SK-N-SH (cell line): ENCODE data around the gene SFXN5. TPM values are rescaled to one million over a fixed set of nuclear protein-coding genes. Genes with fewer than 3 reads are reported as not detected.

Source experiments
- CTCF ChIA-PET: fragments of 300-600, 350-600 bp; formaldehyde crosslinking; extraction: SDS; loops from one replicate; lab custom pipeline; 2021; lab: Yijun Ruan, JAX
- POLR2A ChIA-PET: fragments of 350-600 bp; sonication (Branson Sonifier 250); formaldehyde crosslinking; extraction: SDS; loops from one replicate; lab custom pipeline; 2020; ENCODE audit warnings: antibody characterized with exemption, inconsistent platforms; lab: Yijun Ruan, JAX
- DNase-seq: peaks from one replicate; pipeline ENCODE4 v3.0.0; 2012
- H2AFZ ChIP-seq: fragments of 200-600 bp; sonication (generic); 2 replicates; pipeline ENCODE4 v1.8.1; 2016; ENCODE audit warnings: antibody characterized with exemption, mild to moderate bottlenecking, low read depth
- H3F3A ChIP-seq: fragments of 200-600 bp; sonication (generic); replicated peaks from 2 replicates; pipeline ENCODE3; 2016; ENCODE audit warnings: antibody characterized with exemption, mild to moderate bottlenecking; ENCODE audit not compliant: insufficient read depth
- H3K27ac ChIP-seq, 2 experiments: fragments of 200-500 bp in 1 of 2; fragments of 200-600 bp in 1 of 2; sonication (Bioruptor generic) in 1 of 2; sonication (generic), shearing (Covaris generic) in 1 of 2; 2 replicates each; pipeline versions ENCODE4 v1.5.1 to v1.6.1; 2014 to 2016; ENCODE audit warnings: low read depth in 2 of 2, inconsistent platforms in 1 of 2, low read length in 1 of 2, mild to moderate bottlenecking in 1 of 2, mixed read lengths in 1 of 2
- H3K27me3 ChIP-seq: fragments of 200-600 bp; sonication (generic), shearing (Covaris generic); 2 replicates; pipeline ENCODE4 v1.6.1; 2016; ENCODE audit warnings: mixed run types; ENCODE audit not compliant: insufficient read depth
- H3K36me3 ChIP-seq, 2 experiments: fragments of 200-500 bp in 1 of 2; fragments of 200-600 bp in 1 of 2; sonication (Bioruptor generic) in 1 of 2; sonication (generic) in 1 of 2; replicated peaks in 1 of 2; 2 replicates each; pipeline versions ENCODE3 to v1.5.1; 2014 to 2016; ENCODE audit warnings: low read length in 1 of 2, mild to moderate bottlenecking in 1 of 2; ENCODE audit not compliant: insufficient read depth in 2 of 2, control insufficient read depth in 1 of 2
- H3K4me1 ChIP-seq, 2 experiments: fragments of 200-500 bp in 1 of 2; fragments of 200-600 bp in 1 of 2; sonication (Bioruptor generic) in 1 of 2; sonication (generic), shearing (Covaris generic) in 1 of 2; 2 replicates each; pipeline versions ENCODE4 v1.5.1 to v1.6.1; 2014 to 2016; ENCODE audit warnings: low read depth in 1 of 2, low read length in 1 of 2, mixed run types in 1 of 2; ENCODE audit not compliant: insufficient read depth in 2 of 2, control insufficient read depth in 1 of 2
- H3K4me2 ChIP-seq: fragments of 200-600 bp; sonication (generic), shearing (Covaris generic); 2 replicates; pipeline ENCODE4 v1.6.1; 2017; ENCODE audit warnings: mixed run types
- H3K4me3 ChIP-seq, 2 experiments: fragments of 200-500 bp in 1 of 2; fragments of 200-600 bp in 1 of 2; sonication (Bioruptor generic) in 1 of 2; sonication (generic), shearing (Covaris generic) in 1 of 2; 2 replicates each; pipeline versions ENCODE4 v1.5.1 to v1.8.1; 2014 to 2016; ENCODE audit warnings: low read depth in 2 of 2, inconsistent platforms in 1 of 2, low read length in 1 of 2, mild to moderate bottlenecking in 1 of 2, mixed read lengths in 1 of 2, moderate library complexity in 1 of 2
- H3K79me2 ChIP-seq: fragments of 200-600 bp; sonication (generic); 2 replicates; pipeline ENCODE4 v1.8.1; 2017; ENCODE audit warnings: mild to moderate bottlenecking; ENCODE audit not compliant: insufficient read depth
- H3K9ac ChIP-seq: fragments of 200-600 bp; sonication (generic); 2 replicates; pipeline ENCODE4 v1.6.1; 2017; ENCODE audit warnings: mixed run types
- H3K9me2 ChIP-seq: fragments of 200-600 bp; sonication (generic); 2 replicates; pipeline ENCODE4 v1.6.1; 2017; ENCODE audit warnings: mixed run types
- H3K9me3 ChIP-seq: fragments of 200-600 bp; sonication (generic); 2 replicates; pipeline ENCODE4 v1.6.1; 2017; ENCODE audit warnings: mixed run types, mild to moderate bottlenecking, moderate library complexity
- H4K20me1 ChIP-seq: fragments of 200-600 bp; sonication (generic); 2 replicates; pipeline ENCODE4 v1.6.1; 2017; ENCODE audit warnings: mild to moderate bottlenecking, mixed run types; ENCODE audit not compliant: insufficient read depth
- CTCF ChIP-seq: fragments of 200-600 bp; sonication (generic); IDR thresholded peaks from 2 replicates; pipeline ENCODE4 v1.6.1; 2017; ENCODE audit warnings: antibody characterized with exemption, mild to moderate bottlenecking, moderate library complexity
- GABPA ChIP-seq: IDR thresholded peaks from 2 replicates; pipeline ENCODE4 v1.4.0; 2012; ENCODE audit warnings: low read depth, mild to moderate bottlenecking
- RAD21 ChIP-seq: IDR thresholded peaks from 2 replicates; pipeline ENCODE4 v1.6.1; 2012; ENCODE audit warnings: mild to moderate bottlenecking, low read length
- REST ChIP-seq: IDR thresholded peaks from 2 replicates; pipeline ENCODE4 v1.6.1; 2012; ENCODE audit warnings: mild to moderate bottlenecking, low read depth, low read length, moderate library complexity
- SIN3A ChIP-seq: IDR thresholded peaks from 2 replicates; pipeline ENCODE4 v1.6.1; 2012; ENCODE audit warnings: low read depth, mild to moderate bottlenecking, low read length, moderate library complexity, borderline replicate concordance
- SMC3 ChIP-seq: IDR thresholded peaks from 2 replicates; pipeline ENCODE4 v1.6.1; 2012; ENCODE audit warnings: low read depth, low read length, improper control_type of control experiment
- TEAD4 ChIP-seq: IDR thresholded peaks from 2 replicates; pipeline ENCODE4 v1.4.0; 2012; ENCODE audit warnings: mild to moderate bottlenecking, borderline replicate concordance; ENCODE audit not compliant: insufficient read depth
- YY1 ChIP-seq: IDR thresholded peaks from 2 replicates; pipeline ENCODE4 v1.4.0; 2012; ENCODE audit warnings: low read depth, mild to moderate bottlenecking
- WGBS: methylation state at CpG from one replicate; pipeline ENCODE4 v1.1.6; 2017; ENCODE audit warnings: low lambda C conversion rate; 5-methylcytosine and 5-hydroxymethylcytosine counted together
- polyA plus RNA-seq, 3 experiments: library from polyadenylated mRNA; depleted of rRNA; stranded (reverse); fragments of >200 nt; gene quantifications; 2 replicates each; pipeline ENCODE4 v1.2.3, GENCODE V29; 2012

The SFXN5 gene
- polyA plus RNA-seq, 1 of the 3 experiments (the other 2 are of a cell fraction), result 9.9 TPM

DNA sequence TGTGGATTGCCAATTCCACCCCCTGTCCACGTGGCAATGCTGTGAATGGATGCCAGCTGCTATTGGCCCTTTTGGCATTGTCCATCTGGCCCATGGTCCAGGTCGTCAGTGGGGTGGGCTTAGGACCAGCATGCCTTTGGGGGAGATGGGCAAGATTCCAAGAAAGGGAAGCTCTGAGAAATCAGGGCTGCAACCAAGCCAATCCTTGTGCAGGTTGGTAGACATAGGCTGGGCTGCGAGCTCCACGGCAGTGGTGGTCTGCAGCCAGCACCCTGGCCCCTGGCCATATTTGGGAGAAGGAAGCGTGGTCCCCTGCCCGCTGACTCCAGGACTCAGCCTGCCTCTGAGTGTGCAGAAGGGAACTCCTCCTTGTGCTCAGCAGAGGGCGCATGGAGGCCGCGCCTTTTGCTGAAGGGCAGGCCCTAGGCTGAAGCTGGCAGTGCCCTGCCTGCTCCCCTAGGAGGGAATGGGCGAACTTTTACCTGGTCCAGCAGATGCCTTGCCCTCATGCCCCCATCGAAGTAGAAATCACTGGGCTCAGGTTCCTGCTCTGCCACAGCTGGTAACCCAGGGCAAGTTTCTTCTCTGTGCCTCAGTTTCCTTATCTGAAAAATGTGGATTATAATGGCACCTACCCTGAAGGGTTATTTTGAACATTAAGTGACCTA, 178.9 kb downstream of the SFXN5 start:
- TF ChIP-seq REST, result no peak
- TF ChIP-seq YY1, result no peak
- TF ChIP-seq SMC3, result peak; percentile 80
- no peak for TF ChIP-seq SIN3A
- TF ChIP-seq GABPA, result no peak
- no peak for TF ChIP-seq TEAD4
- peak; percentile 71 for TF ChIP-seq CTCF
- peak; percentile 70 for TF ChIP-seq RAD21
- peaks cover 1% of the 10 kb centered on the region for H3F3A ChIP-seq
- ChIA-PET POLR2A (interaction anchor here (1.2 kb wide), 1 partner anchor 285 kb away, joined by 6 read pairs; no protein-coding TSS in a partner anchor), CTCF (interaction anchor here (0.7 to 10.6 kb wide), 62 partner anchors 9 to 1105 kb away, joined by 3 to 173 read pairs (median 5); partner anchors contain the start of genes EMX1 and NOTO)
- H3K9me3 ChIP-seq, result no peaks in the 10 kb centered on the region
- H3K9me2 ChIP-seq, result no peaks in the 10 kb centered on the region
- H3K9ac ChIP-seq, result no peak overlapping the region
- no peaks in the 10 kb centered on the region for H3K27me3 ChIP-seq
- no peak overlapping the region for H3K4me2 ChIP-seq
- no peak overlapping the region for H3K27ac ChIP-seq
- no peak overlapping the region; a peak in 1 of 4 replicates for H3K4me3 ChIP-seq
- peak; percentile 77 for DNase-seq
- 16% methylated on average over 6 of the region's 11 CpGs for WGBS
- H3K79me2 ChIP-seq, result no peaks in the 10 kb centered on the region
- H4K20me1 ChIP-seq, result peaks cover 6% of the 10 kb centered on the region; the same call in 1 of the 2 replicates
- H3K36me3 ChIP-seq, result peaks cover 0 to 12% of the 10 kb centered on the region in 2 experiments
- no peak overlapping the region for H2AFZ ChIP-seq
- peaks cover 6 to 12% of the 10 kb centered on the region in 2 experiments; a peak in 2 of 4 replicates for H3K4me1 ChIP-seq

Other genes with a start within 250 kb of the SFXN5 start
- 7.4 and 7.8 TPM in 2 replicates for gene EXOC6B, start 245.7 kb downstream of the SFXN5 start, polyA plus RNA-seq (2012; rRNA removed)
- 25.7 and 27.5 TPM in 2 replicates for gene SPR, start 184.3 kb downstream of the SFXN5 start, polyA plus RNA-seq (2012; rRNA removed)
- gene EMX1, start 154.2 kb downstream of the SFXN5 start, polyA plus RNA-seq (2012; rRNA removed), result not detected in 2 replicates
- gene RAB11FIP5, start 41.2 kb upstream of the SFXN5 start, polyA plus RNA-seq (2012; rRNA removed), result 16.4 and 17.1 TPM in 2 replicates
- gene NOTO, start 130.9 kb upstream of the SFXN5 start, polyA plus RNA-seq (2012; rRNA removed), result not detected in 2 replicates
- gene SMYD5, start 142.5 kb upstream of the SFXN5 start, polyA plus RNA-seq (2012; rRNA removed), result 21.4 and 22.2 TPM in 2 replicates
- 8.5 and 9.6 TPM in 2 replicates for gene PRADC1, start 161.5 kb upstream of the SFXN5 start, polyA plus RNA-seq (2012; rRNA removed)
- 369 and 405 TPM in 2 replicates for gene CCT7, start 162.6 kb upstream of the SFXN5 start, polyA plus RNA-seq (2012; rRNA removed)
- 3.1 and 3.5 TPM in 2 replicates for gene FBXO41, start 212.8 kb upstream of the SFXN5 start, polyA plus RNA-seq (2012; rRNA removed)
- 0.02 TPM in 1 of 2 replicates, not detected in the other for gene EGR4, start 221.8 kb upstream of the SFXN5 start, polyA plus RNA-seq (2012; rRNA removed)